Natural killer cell treated with Interleukin-12 subunit alpha and Interleukin-12 subunit beta and Interleukin-15 and Interleukin-18, amount 100 ng/mL, for 72 hours (primary cell): ENCODE data around the gene RETREG3. TPM values are rescaled to one million over a fixed set of nuclear protein-coding genes. Genes with fewer than 3 reads are reported as not detected.
"Not testable (repeated sequence)": the region's sequence is repeated elsewhere in the genome, so short reads cannot be mapped to it uniquely, and the experiment has no call there.

Experiments
- ATAC-seq, 2 donors: fragments of 150-1000 bp; cut with Tn5 transposase in 1 of 2; sonication (Bioruptor Pico), chemical (Tn5 transposase) in 1 of 2; 2 replicates each; pipeline ENCODE4 v1.10.0; 2021
- DNase-seq: peaks from one replicate; pipeline ENCODE4 v3.0.0; 2022; ENCODE audit warnings: low spot score
- H3K27ac Mint-ChIP-seq, 2 donors: 1 replicate in 1 of 2; 2 replicates in 1 of 2; pipeline ENCODE4 v1.8.0; 2022; ENCODE audit warnings: mixed read lengths in 2 of 2, mild to moderate bottlenecking in 1 of 2, moderate library complexity in 1 of 2
- H3K27me3 Mint-ChIP-seq, 2 donors: 1 replicate in 1 of 2; 2 replicates in 1 of 2; pipeline ENCODE4 v1.8.0; 2022; ENCODE audit warnings: mixed read lengths in 2 of 2
- H3K36me3 Mint-ChIP-seq: one replicate; pipeline ENCODE4 v1.8.0; 2022; ENCODE audit warnings: mixed read lengths
- H3K4me1 Mint-ChIP-seq, 2 donors: 1 replicate in 1 of 2; 2 replicates in 1 of 2; pipeline ENCODE4 v1.8.0; 2022; ENCODE audit warnings: low read depth in 2 of 2, mixed read lengths in 2 of 2, mild to moderate bottlenecking in 1 of 2
- H3K4me3 Mint-ChIP-seq: one replicate; pipeline ENCODE4 v1.8.0; 2022; ENCODE audit warnings: mixed read lengths
- H3K9me3 Mint-ChIP-seq: 2 replicates; pipeline ENCODE4 v1.8.0; 2022; ENCODE audit warnings: mixed read lengths
- total RNA-seq, 2 donors: library from RNA; stranded (reverse); gene quantifications; one replicate each; pipeline ENCODE4 v1.2.3, GENCODE V29; 2022

RETREG3 gene
- total RNA-seq, 2 donors from 2014 or later: 52.9 to 67.3 TPM

DNA sequence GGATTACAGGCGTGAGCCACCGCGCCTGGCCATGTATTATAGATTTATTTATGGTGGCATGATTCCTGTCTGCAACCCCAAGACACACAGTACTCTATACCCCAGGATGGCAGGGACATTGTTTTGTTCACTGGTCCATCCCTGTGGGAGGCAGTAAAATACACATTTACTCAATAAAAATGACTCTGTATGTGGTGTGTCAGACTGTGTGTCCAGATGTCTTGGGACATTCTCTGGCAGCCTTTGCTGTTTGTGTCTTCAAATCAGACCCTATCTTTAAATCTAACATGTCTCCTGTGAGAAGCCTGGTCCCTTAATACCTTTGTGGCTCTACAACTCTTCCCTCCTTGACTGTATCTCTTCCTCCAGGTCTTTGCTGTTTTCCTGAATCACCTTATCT is 48.9 kb downstream of the RETREG3 start:
- DNase-seq (no peak), ATAC-seq (no peak)
- Mint-ChIP-seq H3K4me1 (peaks cover 16 to 30% of the 10 kb centered on the region in 2 donors), H3K27me3 (no peaks in the 10 kb centered on the region), H3K4me3 (peak overlapping the region; percentile 38), H3K9me3 (no peaks in the 10 kb centered on the region), H3K27ac (peak overlapping the region; percentile 84 to 91), H3K36me3 (no peaks in the 10 kb centered on the region)

- ATAC-seq: no peak
- no peak for DNase-seq
- no peak overlapping the region for H3K4me3 Mint-ChIP-seq
- no peaks in the 10 kb centered on the region for H3K9me3 Mint-ChIP-seq
- H3K27ac Mint-ChIP-seq: no peak overlapping the region
- H3K36me3 Mint-ChIP-seq: no peaks in the 10 kb centered on the region
- H3K4me1 Mint-ChIP-seq: peaks cover 24 to 35% of the 10 kb centered on the region in 2 donors
- no peaks in the 10 kb centered on the region for H3K27me3 Mint-ChIP-seq
Observed at GRCh38 chr17:42559075-42559474, 50.1 kb downstream of the RETREG3 start.

GRCh38 chr17:42555961-42556617 is 53.1 kb downstream of the RETREG3 start:
- peak overlapping the region; percentile 87 to 95 for H3K27ac Mint-ChIP-seq
- not testable (repeated sequence) for H3K36me3 Mint-ChIP-seq, DNase-seq, H3K9me3 Mint-ChIP-seq, H3K27me3 Mint-ChIP-seq, ATAC-seq
- peak overlapping the region; percentile 89 for H3K4me3 Mint-ChIP-seq
- H3K4me1 Mint-ChIP-seq: peaks cover 12 to 16% of the 10 kb centered on the region in 2 donors

DNA sequence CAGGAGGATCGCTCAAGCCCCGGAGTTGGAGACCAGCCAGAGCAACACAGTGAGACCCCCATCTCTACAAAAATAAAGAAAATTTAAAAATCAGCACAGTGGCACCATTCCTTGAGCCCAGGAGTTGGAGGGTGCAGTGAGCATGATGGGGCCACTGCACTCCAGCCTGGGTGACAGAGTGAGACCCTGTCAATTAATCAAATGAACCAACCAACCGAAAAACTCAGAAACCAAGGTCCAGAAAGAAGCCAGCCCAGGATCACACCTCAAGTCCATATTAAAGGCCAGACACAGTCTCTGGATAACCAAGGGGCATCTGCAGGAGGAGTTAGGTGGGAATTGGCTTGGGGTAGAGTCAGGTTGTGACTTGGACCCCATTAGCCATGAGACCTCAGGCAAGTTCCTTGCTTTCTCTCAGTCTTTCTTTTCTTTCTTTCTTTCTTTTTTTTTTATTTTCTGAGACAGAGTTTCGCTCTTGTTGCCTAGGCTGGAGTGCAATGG is 54.0 kb downstream of the RETREG3 start:
- no peak for DNase-seq
- H3K27ac Mint-ChIP-seq: peak overlapping the region; percentile 87 to 95
- peaks cover 16 to 21% of the 10 kb centered on the region in 2 donors for H3K4me1 Mint-ChIP-seq
- peak overlapping the region; percentile 89 for H3K4me3 Mint-ChIP-seq
- no peaks in the 10 kb centered on the region for H3K9me3 Mint-ChIP-seq
- no peaks in the 10 kb centered on the region for H3K27me3 Mint-ChIP-seq
- no peaks in the 10 kb centered on the region for H3K36me3 Mint-ChIP-seq
- no peak for ATAC-seq

DNA sequence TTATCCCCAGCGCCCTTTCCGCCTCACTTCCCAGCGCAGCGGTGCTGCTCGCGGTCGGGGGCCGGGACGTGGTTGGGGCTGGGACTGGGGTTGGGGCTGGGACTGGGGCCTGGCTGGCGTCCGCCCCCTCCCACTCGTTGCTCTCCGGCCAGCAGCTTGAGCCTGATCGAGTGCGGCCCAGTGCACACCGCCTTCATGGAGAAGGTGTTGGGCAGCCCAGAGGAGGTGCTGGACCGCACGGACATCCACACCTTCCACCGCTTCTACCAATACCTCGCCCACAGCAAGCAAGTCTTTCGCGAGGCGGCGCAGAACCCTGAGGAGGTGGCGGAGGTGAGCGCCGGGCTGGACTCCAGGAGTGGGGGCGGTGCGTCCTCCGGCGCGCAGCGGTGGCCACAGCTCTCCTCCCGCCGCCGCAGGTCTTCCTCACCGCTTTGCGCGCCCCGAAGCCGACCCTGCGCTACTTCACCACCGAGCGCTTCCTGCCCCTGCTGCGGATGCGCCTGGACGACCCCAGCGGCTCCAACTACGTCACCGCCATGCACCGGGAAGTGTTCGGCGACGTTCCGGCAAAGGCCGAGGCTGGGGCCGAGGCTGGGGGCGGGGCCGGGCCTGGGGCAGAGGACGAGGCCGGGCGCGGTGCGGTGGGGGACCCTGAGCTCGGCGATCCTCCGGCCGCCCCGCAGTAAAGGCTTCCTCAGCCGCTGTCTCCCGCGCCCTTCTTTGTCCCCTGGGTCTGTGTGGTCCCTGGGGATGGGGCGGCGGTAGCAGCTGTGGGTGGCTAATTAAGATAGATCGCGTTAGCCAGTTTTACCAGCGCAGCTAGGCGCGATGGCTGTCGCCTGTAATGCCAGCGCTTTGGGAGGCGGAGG is 54.7 kb downstream of the RETREG3 start:
- no peaks in the 10 kb centered on the region for H3K9me3 Mint-ChIP-seq
- ATAC-seq (peak; percentile 93 to 96), DNase-seq (peak; percentile 91)
- peak overlapping the region; percentile 89 for H3K4me3 Mint-ChIP-seq
- H3K27me3 Mint-ChIP-seq: no peaks in the 10 kb centered on the region
- H3K36me3 Mint-ChIP-seq: no peaks in the 10 kb centered on the region
- peaks cover 16 to 21% of the 10 kb centered on the region in 2 donors for H3K4me1 Mint-ChIP-seq
- peak overlapping the region; percentile 87 to 95 for H3K27ac Mint-ChIP-seq

DNA sequence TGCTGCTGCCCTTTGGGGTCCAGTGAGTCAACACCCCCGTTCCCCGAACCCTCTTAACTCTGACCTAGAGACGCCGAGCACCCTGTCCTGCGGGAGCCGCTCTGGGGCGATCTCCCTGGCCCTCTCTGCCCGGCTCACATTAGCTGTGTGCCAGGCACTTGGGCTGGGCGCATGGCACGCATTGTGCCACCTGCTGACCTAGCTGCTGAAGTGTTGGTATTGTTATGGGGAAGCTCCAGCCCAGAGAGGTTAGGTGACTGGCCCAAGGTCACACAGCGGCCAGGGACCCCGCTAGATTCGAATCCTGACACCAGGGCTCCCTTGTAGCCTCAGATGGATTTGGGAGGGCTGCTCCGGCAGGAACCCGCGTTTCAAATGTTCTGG is 55.3 kb downstream of the RETREG3 start:
- H3K9me3 Mint-ChIP-seq: no peaks in the 10 kb centered on the region
- ATAC-seq: no peak
- no peaks in the 10 kb centered on the region for H3K36me3 Mint-ChIP-seq

DNA sequence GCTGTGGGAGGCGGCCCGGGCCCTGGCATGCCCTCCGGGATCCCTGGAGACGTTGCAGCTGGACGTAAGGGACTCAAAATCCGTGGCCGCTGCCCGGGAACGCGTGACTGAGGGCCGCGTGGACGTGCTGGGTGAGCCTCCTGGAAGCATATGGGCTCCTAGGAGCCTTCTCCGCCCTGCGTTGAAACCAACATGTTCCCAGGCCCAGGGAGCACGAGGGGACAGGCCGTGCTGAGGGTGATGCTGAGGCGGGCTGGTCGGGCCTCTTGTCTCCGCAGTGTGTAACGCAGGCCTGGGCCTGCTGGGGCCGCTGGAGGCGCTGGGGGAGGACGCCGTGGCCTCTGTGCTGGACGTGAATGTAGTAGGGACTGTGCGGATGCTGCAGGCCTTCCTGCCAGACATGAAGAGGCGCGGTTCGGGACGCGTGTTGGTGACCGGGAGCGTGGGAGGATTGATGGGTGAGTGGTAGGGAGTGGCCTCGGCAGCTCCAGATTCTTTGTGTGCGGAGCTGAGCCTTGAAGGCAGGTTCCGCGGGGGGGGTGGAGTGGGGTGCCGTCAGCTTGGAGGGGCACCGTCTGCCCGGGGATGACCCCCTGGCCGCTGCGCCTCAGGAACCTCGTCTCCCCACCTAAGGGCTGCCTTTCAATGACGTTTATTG is 55.9 kb downstream of the RETREG3 start:
- no peak for ATAC-seq
- peak overlapping the region in 1 of 2 donors; percentile 37 for H3K27ac Mint-ChIP-seq
- peak overlapping the region; percentile 89 for H3K4me3 Mint-ChIP-seq
- H3K9me3 Mint-ChIP-seq: no peaks in the 10 kb centered on the region
- H3K4me1 Mint-ChIP-seq: peaks cover 23 to 29% of the 10 kb centered on the region in 2 donors
- no peaks in the 10 kb centered on the region for H3K36me3 Mint-ChIP-seq
- H3K27me3 Mint-ChIP-seq: no peaks in the 10 kb centered on the region
- no peak for DNase-seq

More for the DNA sequence above, 55.3 kb downstream of the RETREG3 start:
- H3K27ac Mint-ChIP-seq: peak overlapping the region; percentile 87 to 95
- no peaks in the 10 kb centered on the region for H3K27me3 Mint-ChIP-seq
- no peak for DNase-seq
- peak overlapping the region; percentile 89 for H3K4me3 Mint-ChIP-seq
- H3K4me1 Mint-ChIP-seq: peaks cover 22 to 27% of the 10 kb centered on the region in 2 donors

GRCh38 chr17:42552736-42553135 is 56.4 kb downstream of the RETREG3 start, which contains the start of gene HSD17B1:
Gene HSD17B1, plus strand, starts transcription at chr17:42552923. Its CDS starts 11 bp downstream, at chr17:42552934.
- not testable (repeated sequence) for ATAC-seq, H3K9me3 Mint-ChIP-seq, H3K27me3 Mint-ChIP-seq, H3K36me3 Mint-ChIP-seq, DNase-seq
- H3K4me3 Mint-ChIP-seq: peak within 1 kb of the TSS; percentile 89
- peaks cover 23 to 29% of the 10 kb centered on the region in 2 donors for H3K4me1 Mint-ChIP-seq
- H3K27ac Mint-ChIP-seq: peak within 1 kb of the TSS in 1 of 2 donors; percentile 37

DNA sequence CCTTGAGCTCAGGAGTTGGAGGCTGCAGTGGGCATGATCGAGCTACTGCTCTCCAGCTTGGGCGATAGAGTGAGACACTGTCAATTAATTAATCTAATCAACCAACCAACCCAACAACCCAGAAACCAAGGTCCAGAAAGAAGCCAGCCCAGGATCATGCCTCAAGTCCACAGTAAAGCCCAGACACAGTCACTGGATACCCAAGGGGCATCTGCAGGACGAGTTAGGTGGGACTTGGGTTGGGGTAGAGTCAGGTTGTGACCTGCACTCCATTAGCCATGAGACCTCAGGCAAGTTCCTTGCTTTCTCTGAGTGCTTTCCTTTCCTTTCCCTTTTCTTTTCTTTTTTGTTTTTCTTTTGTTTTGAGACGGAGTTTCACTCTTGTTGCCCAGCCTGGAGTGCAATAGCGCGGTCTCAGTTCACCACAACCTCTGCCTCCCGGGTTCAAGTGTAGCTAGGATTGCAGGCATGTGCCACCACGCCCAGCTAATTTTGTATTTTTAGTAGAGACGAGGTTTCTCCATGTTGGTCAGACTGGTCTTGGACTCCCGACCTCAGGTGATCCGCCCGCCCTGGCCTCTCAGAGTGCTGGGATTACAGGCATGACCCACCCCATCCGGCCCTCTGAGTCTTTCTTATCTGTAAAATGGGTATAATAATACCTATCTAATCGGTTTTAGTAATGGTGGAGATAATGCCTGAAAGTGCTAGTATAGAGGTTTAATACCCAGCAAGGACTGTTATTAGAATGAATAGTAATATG is 60.0 kb downstream of the RETREG3 start:
- Mint-ChIP-seq H3K9me3 (no peaks in the 10 kb centered on the region), H3K27me3 (no peaks in the 10 kb centered on the region), H3K4me1 (peaks cover 13 to 14% of the 10 kb centered on the region in 2 donors), H3K36me3 (no peaks in the 10 kb centered on the region), H3K27ac (peak overlapping the region in 1 of 2 donors; percentile 34), H3K4me3 (peak overlapping the region; percentile 41)
- DNase-seq (no peak), ATAC-seq (peak; percentile 3 to 51)

- H3K4me3 Mint-ChIP-seq: peak overlapping the region; percentile 20
- ATAC-seq (peak; percentile 75 to 86), DNase-seq (no peak)
- no peaks in the 10 kb centered on the region for H3K27me3 Mint-ChIP-seq
- H3K27ac Mint-ChIP-seq: no peak overlapping the region
- H3K36me3 Mint-ChIP-seq: no peaks in the 10 kb centered on the region
- H3K4me1 Mint-ChIP-seq: peaks cover 13 to 14% of the 10 kb centered on the region in 2 donors
- H3K9me3 Mint-ChIP-seq: no peaks in the 10 kb centered on the region
Observed at GRCh38 chr17:42548070-42548837, 60.9 kb downstream of the RETREG3 start.

DNA sequence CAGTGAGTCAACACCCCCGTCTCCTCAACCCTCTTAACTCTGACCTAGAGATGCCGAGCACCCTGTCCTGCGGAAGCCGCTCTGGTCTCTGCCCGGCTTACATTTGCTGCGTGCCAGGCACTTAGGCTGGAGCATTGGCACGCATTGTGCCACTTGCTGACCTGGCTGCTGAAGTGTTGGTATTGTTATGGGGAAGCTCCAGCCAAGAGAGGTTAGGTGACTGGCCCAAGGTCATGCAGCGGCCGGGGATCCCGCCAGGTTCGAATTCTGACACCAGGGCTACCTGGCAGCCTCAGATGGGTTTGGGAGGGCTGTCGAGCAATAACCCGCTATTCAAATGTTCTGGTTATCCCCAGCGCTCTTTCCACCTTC is 61.5 kb downstream of the RETREG3 start:
- H3K27me3 Mint-ChIP-seq: no peaks in the 10 kb centered on the region
- H3K9me3 Mint-ChIP-seq: no peaks in the 10 kb centered on the region
- ATAC-seq: no peak
- peaks cover 13 to 14% of the 10 kb centered on the region in 2 donors for H3K4me1 Mint-ChIP-seq
- H3K4me3 Mint-ChIP-seq: no peak overlapping the region
- H3K27ac Mint-ChIP-seq: no peak overlapping the region
- no peak for DNase-seq
- no peaks in the 10 kb centered on the region for H3K36me3 Mint-ChIP-seq

- DNase-seq (no peak), ATAC-seq (no peak)
- no peaks in the 10 kb centered on the region for H3K27me3 Mint-ChIP-seq
- no peaks in the 10 kb centered on the region for H3K36me3 Mint-ChIP-seq
- no peaks in the 10 kb centered on the region for H3K9me3 Mint-ChIP-seq
- H3K4me1 Mint-ChIP-seq: peaks cover 13 to 14% of the 10 kb centered on the region in 2 donors
- no peak overlapping the region for H3K27ac Mint-ChIP-seq
- no peak overlapping the region for H3K4me3 Mint-ChIP-seq
Observed at GRCh38 chr17:42547001-42547461, 62.1 kb downstream of the RETREG3 start.
